Cardiac fibroblast (primary cell): ENCODE measurements around the gene ZNF423.
A peak's percentile ranks its signal among the peaks of the same experiment; 100 is the strongest.

Experiments
- DNase-seq, 2 donors: peaks; one replicate each; pipeline versions ENCODE4 v3.0.0 to v3.0.0-alpha.2; 2010; ENCODE audit warnings: low read depth in 2 of 2
- H3K4me3 ChIP-seq, 2 donors: replicated peaks in 1 of 2; 1 replicate in 1 of 2; 2 replicates in 1 of 2; pipeline ENCODE4 v1.5.1; 2011; ENCODE audit warnings: low read depth in 2 of 2, low read length in 2 of 2, mild to moderate bottlenecking in 2 of 2, moderate library complexity in 1 of 2
- CTCF ChIP-seq: IDR thresholded peaks from one replicate; pipeline ENCODE4 v1.5.1; 2011; ENCODE audit warnings: low read depth, mild to moderate bottlenecking, low read length, inconsistent platforms

The ZNF423 gene

GRCh38 chr16:49466529-49466831, 389.4 kb downstream of the ZNF423 start:
- no peak for DNase-seq
- no peak overlapping the region for H3K4me3 ChIP-seq
- no peak for TF ChIP-seq CTCF

GRCh38 chr16:49465661-49466528, 390.0 kb downstream of the ZNF423 start:
- no peak for TF ChIP-seq CTCF
- DNase-seq: no peak
- no peak overlapping the region for H3K4me3 ChIP-seq

GRCh38 chr16:49464877-49465504, 390.9 kb downstream of the ZNF423 start:
- no peak overlapping the region for H3K4me3 ChIP-seq
- no peak for DNase-seq
- TF ChIP-seq CTCF: peak; percentile 21

- DNase-seq: no peak
- no peak for TF ChIP-seq CTCF
- no peak overlapping the region for H3K4me3 ChIP-seq
These were observed 391.8 kb downstream of the ZNF423 start for GRCh38 chr16:49464093-49464492.

- TF ChIP-seq CTCF: no peak
- H3K4me3 ChIP-seq: no peak overlapping the region
- no peak for DNase-seq
These were observed 392.4 kb downstream of the ZNF423 start for GRCh38 chr16:49463529-49463928.

GRCh38 chr16:49462989-49463371, 392.9 kb downstream of the ZNF423 start:
- no peak overlapping the region for H3K4me3 ChIP-seq
- no peak for DNase-seq
- no peak for TF ChIP-seq CTCF
